HL-60 (cell line): Measurements from ENCODE around the gene XRN2.

Experiments used
- DNase-seq, 2 experiments: peaks; one replicate each; pipeline ENCODE4 v3.0.0-alpha.2; 2010 to 2020; ENCODE audit warnings: low read depth in 1 of 2, low spot score in 1 of 2
- H3K27ac ChIP-seq: fragments of 250-450 bp; sonication (Bioruptor Pico); replicated peaks from 2 replicates; pipeline ENCODE4 v1.5.1; 2020; ENCODE audit warnings: mild to moderate bottlenecking, moderate library complexity
- H3K27me3 ChIP-seq: fragments of 250-450 bp; sonication (Bioruptor Pico); 2 replicates; pipeline ENCODE4 v1.5.1; 2021; ENCODE audit warnings: mild to moderate bottlenecking, moderate library complexity; ENCODE audit not compliant: insufficient read depth, poor library complexity, severe bottlenecking
- H3K4me3 ChIP-seq: replicated peaks from 2 replicates; pipeline ENCODE4 v1.5.1; 2011; ENCODE audit warnings: mild to moderate bottlenecking, control low read depth, low read length; ENCODE audit not compliant: insufficient read depth
- GABPA ChIP-seq: IDR thresholded peaks from 2 replicates; pipeline ENCODE4 v1.6.1; 2012; ENCODE audit warnings: low read depth
- POLR2AphosphoS5 ChIP-seq: IDR thresholded peaks from 2 replicates; pipeline ENCODE4 v1.6.1; 2012; ENCODE audit warnings: low read depth
- SPI1 ChIP-seq: IDR thresholded peaks from 2 replicates; pipeline ENCODE4 v1.6.1; 2012; ENCODE audit warnings: low read depth, mild to moderate bottlenecking, borderline replicate concordance
- TF ChIP-seq, protein P1 (sequence below): IDR thresholded peaks from one replicate; pipeline ENCODE4 v1.5.1; 2011; ENCODE audit warnings: low read length, control low read depth, inconsistent platforms; ENCODE audit not compliant: insufficient read depth
- TF ChIP-seq, protein P2 (sequence below): IDR thresholded peaks from 2 replicates; pipeline ENCODE4 v1.6.1; 2012; ENCODE audit warnings: low read depth; ENCODE audit not compliant: insufficient replicate concordance

XRN2 gene

DNA sequence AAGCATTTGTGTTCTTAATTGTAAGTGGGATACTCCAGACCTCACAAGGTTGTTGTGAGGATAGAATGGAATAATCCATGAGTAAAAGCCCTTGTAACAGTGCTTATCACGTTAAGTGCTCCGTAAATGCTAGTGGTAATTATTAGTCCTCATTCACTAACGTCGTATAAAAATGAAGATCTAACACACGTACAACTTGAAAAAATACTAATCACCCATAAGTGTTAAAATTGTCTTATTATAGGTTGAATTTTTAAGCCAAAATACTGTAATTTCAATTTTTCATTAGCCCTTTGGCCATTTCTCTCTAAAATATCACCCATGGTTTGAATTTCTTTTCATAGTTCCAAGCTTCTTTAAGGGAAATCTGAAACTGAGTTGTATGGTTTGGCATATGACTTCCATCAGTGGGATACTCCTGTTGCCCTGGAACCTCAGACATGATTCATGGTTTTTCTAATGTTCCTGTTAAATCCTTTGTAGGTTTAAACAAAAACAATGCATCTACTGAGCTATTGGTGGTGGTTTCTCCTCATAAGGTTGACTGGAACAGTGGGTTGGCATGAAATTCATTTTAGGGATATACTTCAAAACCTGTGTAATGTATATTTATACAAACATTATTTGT is 19.1 kb downstream of the XRN2 start:
- no peak overlapping the region for H3K27ac ChIP-seq
- DNase-seq, result no peak

DNA sequence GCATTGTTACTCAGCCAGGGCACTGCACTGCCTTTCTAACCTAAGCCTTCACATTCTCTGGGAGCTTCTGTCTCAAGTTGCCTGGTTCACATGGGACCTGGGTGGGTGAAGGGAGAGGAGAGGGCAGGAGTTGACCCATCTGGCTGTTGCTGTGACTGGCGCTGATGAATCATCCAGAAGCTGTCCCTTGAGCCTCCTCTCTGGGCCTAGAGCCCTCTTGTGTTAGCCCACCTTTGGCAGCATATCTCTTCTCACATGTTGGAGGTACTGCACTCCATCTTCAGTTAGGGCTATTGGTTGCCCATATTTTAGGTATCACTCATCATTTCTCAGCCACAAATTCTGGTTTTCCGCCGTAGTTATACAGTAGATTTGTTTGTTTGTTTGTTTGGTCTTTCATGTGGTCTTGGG is 19.8 kb downstream of the XRN2 start:
- DNase-seq, result no peak
- TF ChIP-seq GABPA, result no peak
- TF ChIP-seq, protein P1, sequence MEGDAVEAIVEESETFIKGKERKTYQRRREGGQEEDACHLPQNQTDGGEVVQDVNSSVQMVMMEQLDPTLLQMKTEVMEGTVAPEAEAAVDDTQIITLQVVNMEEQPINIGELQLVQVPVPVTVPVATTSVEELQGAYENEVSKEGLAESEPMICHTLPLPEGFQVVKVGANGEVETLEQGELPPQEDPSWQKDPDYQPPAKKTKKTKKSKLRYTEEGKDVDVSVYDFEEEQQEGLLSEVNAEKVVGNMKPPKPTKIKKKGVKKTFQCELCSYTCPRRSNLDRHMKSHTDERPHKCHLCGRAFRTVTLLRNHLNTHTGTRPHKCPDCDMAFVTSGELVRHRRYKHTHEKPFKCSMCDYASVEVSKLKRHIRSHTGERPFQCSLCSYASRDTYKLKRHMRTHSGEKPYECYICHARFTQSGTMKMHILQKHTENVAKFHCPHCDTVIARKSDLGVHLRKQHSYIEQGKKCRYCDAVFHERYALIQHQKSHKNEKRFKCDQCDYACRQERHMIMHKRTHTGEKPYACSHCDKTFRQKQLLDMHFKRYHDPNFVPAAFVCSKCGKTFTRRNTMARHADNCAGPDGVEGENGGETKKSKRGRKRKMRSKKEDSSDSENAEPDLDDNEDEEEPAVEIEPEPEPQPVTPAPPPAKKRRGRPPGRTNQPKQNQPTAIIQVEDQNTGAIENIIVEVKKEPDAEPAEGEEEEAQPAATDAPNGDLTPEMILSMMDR, result no peak
- TF ChIP-seq, protein P2, sequence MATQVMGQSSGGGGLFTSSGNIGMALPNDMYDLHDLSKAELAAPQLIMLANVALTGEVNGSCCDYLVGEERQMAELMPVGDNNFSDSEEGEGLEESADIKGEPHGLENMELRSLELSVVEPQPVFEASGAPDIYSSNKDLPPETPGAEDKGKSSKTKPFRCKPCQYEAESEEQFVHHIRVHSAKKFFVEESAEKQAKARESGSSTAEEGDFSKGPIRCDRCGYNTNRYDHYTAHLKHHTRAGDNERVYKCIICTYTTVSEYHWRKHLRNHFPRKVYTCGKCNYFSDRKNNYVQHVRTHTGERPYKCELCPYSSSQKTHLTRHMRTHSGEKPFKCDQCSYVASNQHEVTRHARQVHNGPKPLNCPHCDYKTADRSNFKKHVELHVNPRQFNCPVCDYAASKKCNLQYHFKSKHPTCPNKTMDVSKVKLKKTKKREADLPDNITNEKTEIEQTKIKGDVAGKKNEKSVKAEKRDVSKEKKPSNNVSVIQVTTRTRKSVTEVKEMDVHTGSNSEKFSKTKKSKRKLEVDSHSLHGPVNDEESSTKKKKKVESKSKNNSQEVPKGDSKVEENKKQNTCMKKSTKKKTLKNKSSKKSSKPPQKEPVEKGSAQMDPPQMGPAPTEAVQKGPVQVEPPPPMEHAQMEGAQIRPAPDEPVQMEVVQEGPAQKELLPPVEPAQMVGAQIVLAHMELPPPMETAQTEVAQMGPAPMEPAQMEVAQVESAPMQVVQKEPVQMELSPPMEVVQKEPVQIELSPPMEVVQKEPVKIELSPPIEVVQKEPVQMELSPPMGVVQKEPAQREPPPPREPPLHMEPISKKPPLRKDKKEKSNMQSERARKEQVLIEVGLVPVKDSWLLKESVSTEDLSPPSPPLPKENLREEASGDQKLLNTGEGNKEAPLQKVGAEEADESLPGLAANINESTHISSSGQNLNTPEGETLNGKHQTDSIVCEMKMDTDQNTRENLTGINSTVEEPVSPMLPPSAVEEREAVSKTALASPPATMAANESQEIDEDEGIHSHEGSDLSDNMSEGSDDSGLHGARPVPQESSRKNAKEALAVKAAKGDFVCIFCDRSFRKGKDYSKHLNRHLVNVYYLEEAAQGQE, result no peak
- Histone ChIP-seq H3K27ac (no peak overlapping the region), H3K27me3 (no peaks in the 10 kb centered on the region), H3K4me3 (no peak overlapping the region)

More for the DNA sequence above, 19.1 kb downstream of the XRN2 start:
- TF ChIP-seq SPI1 (no peak), GABPA (no peak), POLR2AphosphoS5 (no peak)
- TF ChIP-seq, protein P2, result no peak
- TF ChIP-seq, protein P1, result no peak
- H3K4me3 ChIP-seq, result no peak overlapping the region
- H3K27me3 ChIP-seq, result no peaks in the 10 kb centered on the region

DNA sequence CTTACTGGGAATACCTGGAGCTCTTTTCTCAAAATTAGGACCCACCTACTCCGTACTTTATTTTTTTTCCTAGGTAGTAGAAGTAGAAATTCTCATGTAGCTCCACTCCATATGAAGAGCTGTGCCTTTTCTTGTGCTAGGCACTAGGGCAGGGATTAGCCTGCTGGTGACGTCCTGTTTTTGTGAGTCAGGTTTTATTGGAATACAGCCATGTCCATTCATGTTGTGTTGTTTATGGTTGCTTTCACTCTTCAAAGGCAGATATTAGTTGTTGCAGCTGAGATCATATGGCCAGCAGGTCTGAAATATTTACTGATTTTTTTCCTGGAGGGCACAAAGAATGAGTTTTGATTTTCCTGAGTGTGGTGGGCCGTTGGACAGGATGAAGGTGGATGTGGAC is 20.5 kb downstream of the XRN2 start:
- Histone ChIP-seq H3K27ac (no peak overlapping the region), H3K4me3 (no peak overlapping the region)

More for the DNA sequence above, 20.5 kb downstream of the XRN2 start:
- no peaks in the 10 kb centered on the region for H3K27me3 ChIP-seq
- no peak for DNase-seq
- no peak for TF ChIP-seq SPI1
- TF ChIP-seq, protein P2, result no peak
- TF ChIP-seq, protein P1, result no peak
- TF ChIP-seq GABPA, result no peak
- no peak for TF ChIP-seq POLR2AphosphoS5
